RKO (cell line): Measurements from ENCODE around the gene MEGF6.
A peak's percentile ranks its signal among the peaks of the same experiment; 100 is the strongest.

Experiments used
- DNase-seq: peaks from one replicate; pipeline ENCODE4 v3.0.0-alpha.2; 2016; ENCODE audit warnings: low spot score

The MEGF6 gene

GRCh38 chr1:3485016-3485415, 126.3 kb downstream of the MEGF6 start:
- DNase-seq: no peak

- DNase-seq: peak; percentile 21
Measured at GRCh38 chr1:3483801-3484444, 127.4 kb downstream of the MEGF6 start.

GRCh38 chr1:3483380-3483779, 127.9 kb downstream of the MEGF6 start:
- no peak for DNase-seq

- DNase-seq: peak; percentile 59
Measured at GRCh38 chr1:3482378-3482849, 128.9 kb downstream of the MEGF6 start.

GRCh38 chr1:3481836-3482375, 129.4 kb downstream of the MEGF6 start:
- no peak for DNase-seq

- DNase-seq: no peak
Measured at GRCh38 chr1:3481046-3481445, 130.3 kb downstream of the MEGF6 start.

- no peak for DNase-seq
Measured at GRCh38 chr1:3480369-3480719, 131.0 kb downstream of the MEGF6 start.

- no peak for DNase-seq
Measured at GRCh38 chr1:3479511-3480368, 131.6 kb downstream of the MEGF6 start.

GRCh38 chr1:3478187-3478586, 133.1 kb downstream of the MEGF6 start:
- DNase-seq: no peak

GRCh38 chr1:3477241-3477995, 133.9 kb downstream of the MEGF6 start:
- no peak for DNase-seq

- DNase-seq: no peak
Measured at GRCh38 chr1:3476666-3477065, 134.6 kb downstream of the MEGF6 start.

- DNase-seq: no peak
Measured at GRCh38 chr1:3475839-3476573, 135.3 kb downstream of the MEGF6 start.

GRCh38 chr1:3474421-3474820, 136.9 kb downstream of the MEGF6 start:
- no peak for DNase-seq

- DNase-seq: no peak
Measured at GRCh38 chr1:3474016-3474415, 137.3 kb downstream of the MEGF6 start.

- DNase-seq: no peak
Measured at GRCh38 chr1:3473381-3473844, 137.9 kb downstream of the MEGF6 start.

- DNase-seq: no peak
Measured at GRCh38 chr1:3472906-3473305, 138.4 kb downstream of the MEGF6 start.

GRCh38 chr1:3472088-3472850, 139.0 kb downstream of the MEGF6 start:
- DNase-seq: no peak

- no peak for DNase-seq
Measured at GRCh38 chr1:3471356-3472087, 139.8 kb downstream of the MEGF6 start.

GRCh38 chr1:3470650-3471355, 140.5 kb downstream of the MEGF6 start:
- DNase-seq: no peak
